HG03060 (cell line): ENCODE measurements around the gene CCT8.
"Not testable (repeated sequence)": the region's sequence is repeated elsewhere in the genome, so short reads cannot be mapped to it uniquely, and the experiment has no call there.

Experiments
- ATAC-seq: cut with Tn5 transposase; IDR thresholded peaks from one replicate; pipeline ENCODE4 v1.9.1; 2021; ENCODE audit warnings: low read depth, moderate number of reproducible peaks; ENCODE audit not compliant: unreplicated experiment

The CCT8 gene

GRCh38 chr21:29078869-29079767, 5.7 kb upstream of the CCT8 start:
- peak; percentile 37 for ATAC-seq

DNA sequence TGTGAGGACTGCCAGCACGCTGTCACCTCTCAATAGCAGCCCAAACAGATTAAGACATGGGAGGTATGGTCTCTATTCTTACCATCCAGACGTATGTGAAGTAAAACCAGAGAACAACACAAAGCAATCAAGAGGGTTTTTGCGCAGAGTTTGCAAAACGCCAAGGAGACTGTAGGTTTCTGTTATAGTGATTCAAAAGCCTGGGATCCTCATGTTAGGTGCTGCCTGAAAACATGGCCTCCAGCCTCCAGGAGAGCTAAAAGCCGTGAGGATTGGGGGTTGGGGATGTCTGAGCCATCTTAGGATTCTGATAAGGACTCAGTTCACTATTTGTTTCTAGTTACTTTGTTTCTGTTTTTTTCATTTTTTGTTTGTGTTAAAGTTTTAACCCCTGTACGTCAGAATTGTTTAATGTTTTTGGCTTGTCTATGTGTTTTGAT, 4.2 kb upstream of the CCT8 start:
- ATAC-seq = no peak

DNA sequence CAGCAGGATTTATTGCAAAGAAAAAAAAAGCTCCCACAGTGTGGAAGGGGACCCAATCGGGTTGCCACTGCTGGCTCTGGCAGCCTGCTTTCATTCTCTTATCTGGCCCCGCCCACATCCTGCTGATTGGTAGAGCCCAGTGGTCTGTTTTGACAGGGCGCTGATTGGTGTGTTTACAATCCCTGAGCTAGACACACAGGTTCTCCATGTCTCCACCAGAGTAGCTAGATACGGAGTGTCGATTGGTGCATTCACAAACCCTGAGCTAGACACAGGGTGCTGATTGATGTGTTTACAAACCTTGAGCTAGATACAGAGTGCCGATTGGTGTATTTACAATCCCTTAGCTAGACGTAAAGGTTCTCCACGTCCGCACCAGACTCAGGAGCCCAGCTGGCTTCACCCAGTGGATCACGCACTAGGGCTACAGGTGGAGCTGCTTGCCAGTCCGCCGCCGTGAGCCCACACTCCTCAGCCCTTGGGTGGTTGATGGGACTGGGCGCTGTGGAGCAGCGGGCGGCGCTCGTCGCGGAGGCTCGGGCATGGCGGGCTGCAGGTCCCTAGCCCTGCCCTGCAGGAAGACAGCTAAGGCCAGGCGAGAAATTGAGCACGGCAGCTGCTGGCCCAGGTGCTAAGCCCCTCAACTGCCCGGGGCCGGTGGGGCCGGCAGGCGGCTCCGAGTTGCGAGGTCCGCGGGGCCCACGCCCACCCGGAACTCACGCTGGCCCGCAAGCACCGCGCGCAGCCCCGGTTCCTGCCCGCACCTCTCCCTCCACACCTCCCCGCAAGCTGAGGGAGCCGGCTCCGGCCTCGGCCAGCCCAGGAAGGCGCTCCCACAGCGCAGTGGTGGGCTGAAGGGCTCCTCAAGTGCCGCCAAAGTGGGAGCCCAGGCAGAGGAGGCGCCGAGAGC, 3.5 kb upstream of the CCT8 start:
- ATAC-seq = not testable (repeated sequence)

- ATAC-seq = no peak
These were observed 2.4 kb upstream of the CCT8 start for GRCh38 chr21:29075706-29076466.

GRCh38 chr21:29074783-29075182, 1.3 kb upstream of the CCT8 start:
- no peak for ATAC-seq

DNA sequence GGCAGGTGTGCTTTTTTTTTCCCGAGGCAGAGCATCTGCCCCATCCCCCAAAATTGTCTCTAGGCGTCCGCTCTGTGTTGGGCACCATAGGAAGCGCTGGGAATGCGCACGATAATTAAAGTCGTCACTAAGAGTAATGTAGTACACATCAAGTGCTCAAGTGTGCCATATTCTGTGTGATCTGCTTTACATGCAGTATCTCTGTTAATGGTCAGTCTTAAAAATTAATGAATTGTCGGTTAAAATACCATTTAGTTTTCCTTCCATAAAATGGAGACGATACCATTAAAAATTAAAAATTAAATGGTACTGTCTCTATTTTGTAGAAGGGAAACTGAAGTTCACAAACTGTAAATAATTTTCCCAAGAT, 544 bp upstream of the CCT8 start:
- ATAC-seq = no peak

GRCh38 chr21:29072873-29073221, 601 bp downstream of the CCT8 start:
- ATAC-seq = no peak

DNA sequence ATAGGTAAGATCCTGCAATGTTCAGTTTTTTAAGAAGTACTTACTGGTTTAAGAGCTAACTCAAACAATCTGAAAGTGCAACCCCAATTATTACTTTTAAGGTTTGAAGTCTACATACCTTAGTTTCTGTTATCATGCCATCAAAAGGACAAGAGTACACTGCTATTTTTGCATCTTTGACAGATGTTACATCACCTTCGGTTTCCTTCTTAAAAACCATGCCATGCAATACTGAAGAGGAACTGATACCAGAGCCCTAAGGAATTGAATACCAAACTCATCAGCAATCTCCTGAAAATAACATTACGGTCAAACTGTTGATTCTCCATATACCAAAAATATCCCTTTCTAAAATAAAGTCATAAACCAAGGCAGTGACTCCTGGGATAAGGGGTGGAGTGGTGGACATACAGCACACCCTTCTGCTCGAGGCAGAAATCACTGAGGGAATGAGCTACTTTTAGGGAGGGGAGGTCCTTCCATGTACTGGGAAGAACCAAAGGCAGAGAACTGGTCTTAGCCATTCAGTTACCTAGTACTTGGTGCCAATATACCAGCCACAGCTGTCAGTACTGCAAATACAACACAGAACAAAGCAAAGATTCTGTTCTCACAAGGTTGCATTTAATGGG, 8.5 kb downstream of the CCT8 start:
- ATAC-seq = peak; percentile 90

- no peak for ATAC-seq
These were observed 16.9 kb downstream of the CCT8 start for GRCh38 chr21:29056538-29057050.

DNA sequence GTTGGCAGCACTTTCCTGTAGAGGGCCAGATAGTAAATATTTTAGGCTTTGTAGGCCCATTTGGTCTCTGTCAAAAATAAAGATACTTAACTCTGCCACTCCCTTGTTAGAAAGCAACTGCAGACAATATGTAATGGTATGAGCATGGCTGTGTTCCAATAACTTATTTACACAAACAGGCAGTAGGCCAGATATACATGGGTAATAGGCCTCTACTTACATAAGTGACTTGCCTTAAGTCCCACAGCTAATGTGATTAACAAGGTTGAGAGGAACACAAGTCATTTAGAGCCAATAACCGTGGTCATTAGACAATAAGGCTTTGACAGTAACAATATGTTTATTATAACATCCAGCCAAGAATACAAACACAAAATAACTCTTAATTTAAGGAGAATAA, 17.4 kb downstream of the CCT8 start:
- no peak for ATAC-seq

DNA sequence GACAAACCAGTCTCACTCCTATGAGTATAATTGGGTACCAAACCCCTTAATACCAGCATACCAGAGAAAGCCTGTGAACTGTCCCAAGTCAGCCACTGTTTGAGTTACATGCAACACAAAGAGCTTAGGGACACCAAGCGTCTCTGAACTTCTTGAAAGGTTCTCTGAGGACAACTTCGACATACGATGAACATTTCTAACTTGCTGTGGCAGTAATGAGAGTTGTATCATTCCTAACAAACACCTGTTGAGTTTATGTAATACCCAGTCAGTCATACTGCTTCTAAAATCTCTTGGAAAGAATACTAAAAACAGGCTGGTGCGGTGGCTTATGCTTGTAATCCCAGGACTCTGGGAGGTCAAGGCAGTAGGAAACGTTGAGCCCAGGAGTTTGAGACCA, 18.4 kb downstream of the CCT8 start:
- ATAC-seq = no peak

DNA sequence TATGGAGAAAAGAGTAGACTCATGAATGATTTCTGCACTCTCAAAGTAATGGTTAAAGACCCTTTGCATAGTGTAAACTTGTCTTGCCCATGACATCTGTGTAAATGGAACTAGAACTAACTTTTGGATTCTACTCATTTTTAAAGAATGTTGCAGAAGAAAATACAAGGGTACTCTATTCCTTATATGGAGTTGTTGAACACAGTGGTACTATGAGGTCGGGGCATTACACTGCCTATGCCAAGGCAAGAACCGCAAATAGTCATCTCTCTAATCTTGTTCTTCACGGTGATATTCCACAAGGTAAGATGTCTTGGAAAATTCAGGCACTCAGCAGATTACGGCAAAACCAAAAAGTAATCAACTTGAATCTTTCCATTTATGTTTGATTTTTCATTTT, 19.8 kb downstream of the CCT8 start:
- no peak for ATAC-seq

- no peak for ATAC-seq
These were observed 20.4 kb downstream of the CCT8 start for GRCh38 chr21:29053011-29053553.

DNA sequence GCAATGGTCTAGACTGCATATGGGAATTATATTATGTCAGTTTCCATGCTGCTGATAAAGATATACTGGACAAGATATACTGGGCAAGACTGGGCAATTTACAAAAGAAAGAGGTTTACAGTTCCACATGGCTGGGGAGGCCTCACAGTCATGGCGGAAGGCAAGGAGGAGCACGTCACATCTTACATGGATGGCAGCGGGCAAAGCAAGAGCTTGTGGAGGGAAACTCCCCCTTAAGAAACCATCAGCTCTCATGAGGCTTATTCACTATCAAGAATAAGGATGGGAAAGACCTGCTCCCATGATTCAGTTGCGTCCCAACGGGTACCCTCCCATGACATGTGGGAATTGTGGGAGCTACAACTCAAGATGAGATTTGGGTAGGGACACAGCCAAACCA, 21.2 kb downstream of the CCT8 start:
- no peak for ATAC-seq

DNA sequence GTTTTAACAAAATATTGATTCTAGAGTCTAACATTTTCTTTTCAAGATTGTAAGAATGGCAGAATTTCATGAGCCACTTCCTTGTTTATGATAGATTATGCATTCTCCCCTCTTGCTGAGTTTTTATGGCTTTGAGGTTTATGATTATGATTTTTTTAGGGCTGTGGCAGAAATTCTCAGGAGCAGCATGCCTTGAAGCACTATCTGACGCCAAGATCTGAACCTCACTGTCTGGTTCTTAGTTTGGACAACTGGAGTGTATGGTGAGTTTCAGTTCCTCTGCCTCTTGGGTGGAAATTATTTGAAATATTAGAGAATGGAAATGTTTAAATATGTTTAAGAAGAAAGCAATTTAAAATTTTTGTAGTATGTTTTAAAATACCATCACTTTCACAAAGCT, 38.8 kb downstream of the CCT8 start:
- no peak for ATAC-seq

- no peak for ATAC-seq
These were observed 39.6 kb downstream of the CCT8 start for GRCh38 chr21:29033871-29034270.

DNA sequence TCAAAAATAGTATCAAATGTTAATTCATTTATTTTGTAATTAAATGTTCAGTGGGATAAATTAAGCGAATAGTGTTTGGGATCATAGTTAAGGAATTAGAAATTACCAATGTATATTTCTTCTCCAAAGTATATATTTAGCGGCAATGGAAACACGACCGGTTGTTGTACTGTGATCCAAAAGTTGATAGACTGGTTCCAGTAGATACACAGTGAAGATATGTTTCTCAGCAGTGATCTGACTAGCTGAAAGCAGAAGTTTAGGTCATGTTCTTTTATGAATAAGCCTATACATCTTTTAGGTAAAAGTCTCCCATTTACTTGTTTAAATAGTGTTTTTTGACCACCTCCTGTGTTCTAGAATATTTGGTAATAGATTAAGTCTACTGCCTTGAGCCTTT, 40.1 kb downstream of the CCT8 start:
- no peak for ATAC-seq

GRCh38 chr21:29030909-29031308, 42.5 kb downstream of the CCT8 start:
- ATAC-seq = no peak

GRCh38 chr21:29029524-29029923, 43.9 kb downstream of the CCT8 start:
- ATAC-seq = no peak

- no peak for ATAC-seq
These were observed 48.1 kb downstream of the CCT8 start for GRCh38 chr21:29025328-29025713.
